HepG2 (cell line): ENCODE data around the gene NRG2. TPM values are rescaled to one million over a fixed set of nuclear protein-coding genes. Genes with fewer than 3 reads are reported as not detected.

ENCODE experiments used
- polyA plus RNA-seq, 8 experiments: library from polyadenylated mRNA; depleted of rRNA in 3 of 8; stranded (reverse) in 7 of 8; unstranded in 1 of 8; fragments of >200 nt; fragmentation: Illumina TruSeq in 4 of 8; extraction: Trizol in 4 of 8; gene quantifications; 2 replicates each; pipeline versions ENCODE4 v1.2.1 to v1.2.3, GENCODE V29; 2011 to 2016; ENCODE audit warnings: low read depth in 4 of 8, missing spikeins in 1 of 8, mixed read lengths in 1 of 8; ENCODE audit not compliant: insufficient read depth in 1 of 8
- small RNA-seq, 3 experiments: library from RNA; depleted of rRNA; stranded (forward); fragments of <200 nt; gene quantifications; one replicate each; pipeline ENCODE3, GENCODE V24; 2012; ENCODE audit warnings: low read depth in 2 of 3, low replicate concordance in 1 of 3; ENCODE audit not compliant: insufficient read length in 3 of 3, insufficient read depth in 2 of 3
- total RNA-seq, 5 experiments: library from RNA; depleted of rRNA; stranded (reverse); fragments of >200 nt; fragmentation: Illumina TruSeq; extraction: Trizol; gene quantifications; 2 replicates each; pipeline ENCODE4 v1.2.3, GENCODE V29; 2016; ENCODE audit warnings: low read depth in 1 of 5

NRG2 gene
- total and polyA plus RNA-seq, 2 of the 13 experiments (the other 11 are each of a cell fraction or from before 2014, with no cell fraction given) = not detected

Small RNA genes within 50 kb of the gene (small RNA-seq; reads per million reads assigned to genes)
- gene RF00019 = 0 reads per million in 3 experiments

Other genes with a start within 250 kb of the NRG2 start
- not detected in 2 replicates for gene PSD2, start 247.5 kb downstream of the NRG2 start, total RNA-seq (2016; rRNA removed; fragmentation: Illumina TruSeq; extraction: Trizol)
- 0.07 and 0.13 TPM in 2 replicates for gene PSD2, start 247.5 kb downstream of the NRG2 start, polyA plus RNA-seq (2011; rRNA removed)
- 5.0 and 6.8 TPM in 2 replicates for gene PURA, start 70.8 kb upstream of the NRG2 start, total RNA-seq (2016; rRNA removed; fragmentation: Illumina TruSeq; extraction: Trizol)
- 1.9 and 2.0 TPM in 2 replicates for gene PURA, start 70.8 kb upstream of the NRG2 start, polyA plus RNA-seq (2011; rRNA removed)
- 2.1 and 2.4 TPM in 2 replicates for gene IGIP, start 82.6 kb upstream of the NRG2 start, total RNA-seq (2016; rRNA removed; fragmentation: Illumina TruSeq; extraction: Trizol)
- gene IGIP, start 82.6 kb upstream of the NRG2 start, polyA plus RNA-seq (2011; rRNA removed) = 1.4 and 1.7 TPM in 2 replicates
- 40.0 and 52.7 TPM in 2 replicates for gene CYSTM1, start 131.9 kb upstream of the NRG2 start, total RNA-seq (2016; rRNA removed; fragmentation: Illumina TruSeq; extraction: Trizol)
- 73.4 and 85.0 TPM in 2 replicates for gene CYSTM1, start 131.9 kb upstream of the NRG2 start, polyA plus RNA-seq (2011; rRNA removed)